Skin of body (tissue), 2 donors: Measurements from ENCODE around the gene MZF1. TPM values are rescaled to one million over a fixed set of nuclear protein-coding genes. Genes with fewer than 3 reads are reported as not detected.

ENCODE experiments used
- DNase-seq: peaks from one replicate; lab custom pipeline; 2025; lab: John Stamatoyannopoulos, UW
- total RNA-seq: library from RNA; depleted of rRNA; stranded (reverse); fragments of >200 nt; gene quantifications from one replicate; pipeline ENCODE4 v1.2.3, GENCODE V29; 2014

MZF1 gene
- total RNA-seq, 1 donor from 2014 or later, result 11.0 TPM

- no peak for DNase-seq
These were observed 16.4 kb downstream of the MZF1 start for GRCh38 chr19:58556622-58557220.

- no peak for DNase-seq
These were observed 17.1 kb downstream of the MZF1 start for GRCh38 chr19:58555920-58556621.

- DNase-seq, result no peak
These were observed 17.7 kb downstream of the MZF1 start for GRCh38 chr19:58555369-58555885.

- DNase-seq, result no peak
These were observed 18.4 kb downstream of the MZF1 start, which contains the start of gene CHMP2A for GRCh38 chr19:58554494-58555368. TSS of gene CHMP2A (minus strand) at chr19:58555105. CDS start at chr19:58554212, 893 bp downstream.

GRCh38 chr19:58553799-58554493 is 19.2 kb downstream of the MZF1 start:
- DNase-seq, result no peak

GRCh38 chr19:58552655-58553054 is 20.5 kb downstream of the MZF1 start:
- no peak for DNase-seq

GRCh38 chr19:58551577-58552471 is 21.3 kb downstream of the MZF1 start:
- DNase-seq, result no peak

GRCh38 chr19:58551123-58551497 is 22.0 kb downstream of the MZF1 start:
- DNase-seq, result no peak

- DNase-seq, result no peak
These were observed 22.6 kb downstream of the MZF1 start for GRCh38 chr19:58550362-58551122.

GRCh38 chr19:58549664-58550361 is 23.3 kb downstream of the MZF1 start:
- no peak for DNase-seq

GRCh38 chr19:58548859-58549663 is 24.1 kb downstream of the MZF1 start:
- no peak for DNase-seq

- no peak for DNase-seq
These were observed 25.5 kb downstream of the MZF1 start for GRCh38 chr19:58547323-58548312.

GRCh38 chr19:58546019-58546530 is 27.1 kb downstream of the MZF1 start:
- DNase-seq, result no peak

- DNase-seq, result no peak
These were observed 27.7 kb downstream of the MZF1 start for GRCh38 chr19:58545286-58546018.

GRCh38 chr19:58544591-58545285 is 28.4 kb downstream of the MZF1 start:
- no peak for DNase-seq
